ENCODE measurements around the gene IPMK. TPM values are rescaled to one million over a fixed set of nuclear protein-coding genes. Genes with fewer than 3 reads are reported as not detected.

The IPMK gene
- total RNA-seq, 1 donor from 2014 or later: 14.3 TPM

- H3K9me3 ChIP-seq (ENCODE audit: low read depth): no peaks in the 10 kb centered on the region
- H3K4me2 ChIP-seq: no peak overlapping the region
- H3K36me3 ChIP-seq: no peaks in the 10 kb centered on the region
- Mint-ChIP-seq H3K36me3 (no peaks in the 10 kb centered on the region), H3K4me1 (no peaks in the 10 kb centered on the region), H3K27ac (no peak overlapping the region), H3K9me3 (no peaks in the 10 kb centered on the region), H3K4me3 (no peak overlapping the region), H3K27me3 (ENCODE audit: insufficient read depth, low read depth) (peaks cover 4% of the 10 kb centered on the region)
- no peaks in the 10 kb centered on the region for H3K4me1 ChIP-seq
- no peak overlapping the region for H3K9ac ChIP-seq
- no peak overlapping the region for H3K4me3 ChIP-seq
- no peaks in the 10 kb centered on the region for H4K20me1 ChIP-seq (ENCODE audit: low read depth)
- H3K79me2 ChIP-seq (ENCODE audit: low read depth): no peaks in the 10 kb centered on the region
- no peaks in the 10 kb centered on the region for H3K27me3 ChIP-seq
- TF ChIP-seq EZH2 (IDR thresholded peaks at IDR 0.05) (no peak), CTCF (IDR thresholded peaks at IDR 0.05) (no peak), EZH2phosphoT487 (IDR thresholded peaks at IDR 0.05) (no peak)
- no peak overlapping the region for H2AFZ ChIP-seq (replicated peaks)
- no peaks in the 10 kb centered on the region for H3F3A ChIP-seq (ENCODE audit: low read depth)
- DNase-seq (ENCODE audit: low spot score): no peak
- no peak overlapping the region for H3K27ac ChIP-seq
Measured at GRCh38 chr10:58178811-58179210, 88.9 kb downstream of the IPMK start.

GRCh38 chr10:58177362-58177947, 90.2 kb downstream of the IPMK start:
- H3K27ac Mint-ChIP-seq: no peak overlapping the region
- Histone ChIP-seq H3K9me3 (ENCODE audit: low read depth) (no peaks in the 10 kb centered on the region), H3K79me2 (ENCODE audit: low read depth) (no peaks in the 10 kb centered on the region), H3K36me3 (no peaks in the 10 kb centered on the region), H3K27me3 (no peaks in the 10 kb centered on the region), H3F3A (ENCODE audit: low read depth) (no peaks in the 10 kb centered on the region), H3K4me1 (no peaks in the 10 kb centered on the region), H3K9ac (no peak overlapping the region), H3K4me2 (no peak overlapping the region), H3K27ac (no peak overlapping the region), H3K4me3 (no peak overlapping the region), H4K20me1 (ENCODE audit: low read depth) (no peaks in the 10 kb centered on the region), H2AFZ (replicated peaks) (no peak overlapping the region)
- DNase-seq (ENCODE audit: low spot score): no peak
- peaks cover 5% of the 10 kb centered on the region for H3K27me3 Mint-ChIP-seq (ENCODE audit: insufficient read depth, low read depth)
- no peak overlapping the region for H3K4me3 Mint-ChIP-seq
- H3K36me3 Mint-ChIP-seq: no peaks in the 10 kb centered on the region
- TF ChIP-seq CTCF (IDR thresholded peaks at IDR 0.05): peak; percentile 69
- no peak for TF ChIP-seq EZH2 (IDR thresholded peaks at IDR 0.05)
- no peak for TF ChIP-seq EZH2phosphoT487 (IDR thresholded peaks at IDR 0.05)
- no peaks in the 10 kb centered on the region for H3K4me1 Mint-ChIP-seq
- no peaks in the 10 kb centered on the region for H3K9me3 Mint-ChIP-seq

- Mint-ChIP-seq H3K27ac (no peak overlapping the region), H3K4me3 (no peak overlapping the region), H3K4me1 (no peaks in the 10 kb centered on the region), H3K9me3 (no peaks in the 10 kb centered on the region), H3K36me3 (no peaks in the 10 kb centered on the region), H3K27me3 (ENCODE audit: insufficient read depth, low read depth) (peaks cover 5% of the 10 kb centered on the region)
- H3K4me2 ChIP-seq: no peak overlapping the region
- no peaks in the 10 kb centered on the region for H3K36me3 ChIP-seq
- peak; percentile 45 for DNase-seq (ENCODE audit: low spot score)
- H3K9me3 ChIP-seq (ENCODE audit: low read depth): no peaks in the 10 kb centered on the region
- no peaks in the 10 kb centered on the region for H3F3A ChIP-seq (ENCODE audit: low read depth)
- no peak overlapping the region for H2AFZ ChIP-seq (replicated peaks)
- H4K20me1 ChIP-seq (ENCODE audit: low read depth): no peaks in the 10 kb centered on the region
- TF ChIP-seq EZH2 (IDR thresholded peaks at IDR 0.05) (no peak), EZH2phosphoT487 (IDR thresholded peaks at IDR 0.05) (no peak), CTCF (IDR thresholded peaks at IDR 0.05) (no peak)
- no peaks in the 10 kb centered on the region for H3K4me1 ChIP-seq
- no peaks in the 10 kb centered on the region for H3K79me2 ChIP-seq (ENCODE audit: low read depth)
- H3K27me3 ChIP-seq: no peaks in the 10 kb centered on the region
- H3K27ac ChIP-seq: no peak overlapping the region
- H3K4me3 ChIP-seq: no peak overlapping the region
- H3K9ac ChIP-seq: no peak overlapping the region
Measured at GRCh38 chr10:58175990-58176900, 91.4 kb downstream of the IPMK start.
